Uterus (tissue), 4 donors: ENCODE results near the gene FBXO9. TPM values are rescaled to one million over a fixed set of nuclear protein-coding genes. Genes with fewer than 3 reads are reported as not detected.

Source experiments
- DNase-seq, 2 donors: peaks; one replicate each; pipeline ENCODE4 v3.0.0-alpha.2; 2019 to 2020
- H3K27ac ChIP-seq, 2 donors: fragments of 200-600 bp; sonication (generic); 1 replicate in 1 of 2; 2 replicates in 1 of 2; pipeline ENCODE4 v1.5.1; 2016 to 2018
- H3K27me3 ChIP-seq, 2 donors: fragments of 200-600 bp; sonication (generic); one replicate each; pipeline ENCODE4 v1.5.1; 2018 to 2019; ENCODE audit warnings: control low read depth in 1 of 2
- H3K36me3 ChIP-seq, 2 donors: fragments of 200-600 bp; sonication (generic); one replicate each; pipeline ENCODE4 v1.5.1; 2019; ENCODE audit warnings: control low read depth in 1 of 2
- H3K4me1 ChIP-seq, 2 donors: fragments of 200-600 bp; sonication (generic); one replicate each; pipeline ENCODE4 v1.5.1; 2018 to 2019; ENCODE audit warnings: control low read depth in 1 of 2
- H3K4me3 ChIP-seq, 2 donors: fragments of 200-600 bp; sonication (generic); 1 replicate in 1 of 2; 2 replicates in 1 of 2; pipeline ENCODE4 v1.5.1; 2018 to 2019; ENCODE audit warnings: mild to moderate bottlenecking in 1 of 2
- H3K9me3 ChIP-seq, 2 donors: fragments of 200-600 bp; sonication (generic); one replicate each; pipeline ENCODE4 v1.5.1; 2019; ENCODE audit warnings: control low read depth in 1 of 2
- CTCF ChIP-seq, 4 experiments: fragments of 200-600 bp in 2 of 4; fragments of 450-650 bp in 2 of 4; sonication (generic) in 2 of 4; IDR thresholded peaks; one replicate each; pipeline ENCODE4 v1.5.1; 2016 to 2019; ENCODE audit warnings: antibody characterized with exemption in 4 of 4, mild to moderate bottlenecking in 2 of 4, moderate library complexity in 1 of 4
- POLR2A ChIP-seq, 2 donors: fragments of 450-650 bp; IDR thresholded peaks; one replicate each; pipeline ENCODE4 v1.6.1; 2016; ENCODE audit warnings: antibody characterized with exemption in 2 of 2, mild to moderate bottlenecking in 1 of 2, moderate library complexity in 1 of 2
- intact Hi-C: fragments of 100-400 bp; cut with DNase I; formaldehyde crosslinking; loops from one replicate; pipeline ENCODE4 v1.15.1; 2023; ENCODE audit warnings: low total_unique reads
- total RNA-seq, 4 donors: library from RNA; depleted of rRNA in 3 of 4; stranded (reverse); fragments of >200 nt in 3 of 4; gene quantifications; one replicate each; pipeline versions ENCODE4 v1.1.0 to v1.2.4, GENCODE V29; 2014 to 2023
- donor health status: DM: yes; HTN: yes; CAD: no.

Gene FBXO9
- total RNA-seq, 4 donors from 2014 or later, result 13.8 to 138 (median 34.4) TPM

GRCh38 chr6:53125276-53125675 is 60.1 kb downstream of the FBXO9 start:
- no peak for DNase-seq
- TF ChIP-seq POLR2A (IDR thresholded peaks at IDR 0.05), result no peak
- no peak for TF ChIP-seq CTCF (IDR thresholded peaks at IDR 0.05)
- Histone ChIP-seq H3K9me3 (no peaks in the 10 kb centered on the region), H3K4me3 (no peak overlapping the region), H3K36me3 (no peaks in the 10 kb centered on the region), H3K27ac (no peak overlapping the region), H3K27me3 (no peaks in the 10 kb centered on the region), H3K4me1 (no peaks in the 10 kb centered on the region)
- intact Hi-C loops, result no loop called here

GRCh38 chr6:53128842-53129241 is 63.6 kb downstream of the FBXO9 start:
- no peaks in the 10 kb centered on the region for H3K27me3 ChIP-seq
- H3K27ac ChIP-seq, result no peak overlapping the region
- H3K9me3 ChIP-seq, result no peaks in the 10 kb centered on the region
- TF ChIP-seq POLR2A (IDR thresholded peaks at IDR 0.05) (no peak), CTCF (IDR thresholded peaks at IDR 0.05) (no peak)
- H3K4me1 ChIP-seq, result no peaks in the 10 kb centered on the region
- H3K36me3 ChIP-seq, result no peaks in the 10 kb centered on the region
- intact Hi-C loops, result no loop called here
- no peak overlapping the region for H3K4me3 ChIP-seq
- DNase-seq, result no peak

- TF ChIP-seq CTCF (IDR thresholded peaks at IDR 0.05), result no peak
- no peak for TF ChIP-seq POLR2A (IDR thresholded peaks at IDR 0.05)
- Histone ChIP-seq H3K4me1 (no peaks in the 10 kb centered on the region), H3K36me3 (no peaks in the 10 kb centered on the region), H3K4me3 (no peak overlapping the region), H3K27me3 (no peaks in the 10 kb centered on the region), H3K27ac (no peak overlapping the region), H3K9me3 (no peaks in the 10 kb centered on the region)
- intact Hi-C loops, result no loop called here
- DNase-seq, result no peak
Measured at GRCh38 chr6:53130569-53131290, 65.5 kb downstream of the FBXO9 start.

- Histone ChIP-seq H3K27me3 (no peaks in the 10 kb centered on the region), H3K4me3 (no peak overlapping the region), H3K9me3 (no peaks in the 10 kb centered on the region), H3K4me1 (no peaks in the 10 kb centered on the region), H3K27ac (no peak overlapping the region), H3K36me3 (no peaks in the 10 kb centered on the region)
- TF ChIP-seq POLR2A (IDR thresholded peaks at IDR 0.05), result no peak
- no peak for TF ChIP-seq CTCF (IDR thresholded peaks at IDR 0.05)
- intact Hi-C loops, result no loop called here
- no peak for DNase-seq
Measured at GRCh38 chr6:53133961-53134360, 68.8 kb downstream of the FBXO9 start.

GRCh38 chr6:53134601-53135235 is 69.5 kb downstream of the FBXO9 start:
- Histone ChIP-seq H3K27me3 (no peaks in the 10 kb centered on the region), H3K9me3 (no peaks in the 10 kb centered on the region), H3K4me1 (no peaks in the 10 kb centered on the region), H3K27ac (no peak overlapping the region), H3K36me3 (no peaks in the 10 kb centered on the region), H3K4me3 (no peak overlapping the region)
- no peak for DNase-seq
- intact Hi-C loops, result no loop called here
- TF ChIP-seq POLR2A (IDR thresholded peaks at IDR 0.05), result no peak
- no peak for TF ChIP-seq CTCF (IDR thresholded peaks at IDR 0.05)
